C4-2B (cell line): ENCODE results near the gene DDX54.
"Not testable (repeated sequence)": the region's sequence is repeated elsewhere in the genome, so short reads cannot be mapped to it uniquely, and the experiment has no call there.

ENCODE experiments used
- H3K27ac ChIP-seq: fragments of 450-650 bp; 2 replicates; pipeline ENCODE4 v1.5.1; 2017
- CTCF ChIP-seq: fragments of 450-650 bp; conservative IDR thresholded peaks from 2 replicates; pipeline ENCODE4 v1.5.1; 2017; ENCODE audit warnings: mild to moderate bottlenecking
- ZFX ChIP-seq: fragments of 450-650 bp; IDR thresholded peaks from 2 replicates; pipeline ENCODE4 v1.6.1; 2017

The DDX54 gene

DNA sequence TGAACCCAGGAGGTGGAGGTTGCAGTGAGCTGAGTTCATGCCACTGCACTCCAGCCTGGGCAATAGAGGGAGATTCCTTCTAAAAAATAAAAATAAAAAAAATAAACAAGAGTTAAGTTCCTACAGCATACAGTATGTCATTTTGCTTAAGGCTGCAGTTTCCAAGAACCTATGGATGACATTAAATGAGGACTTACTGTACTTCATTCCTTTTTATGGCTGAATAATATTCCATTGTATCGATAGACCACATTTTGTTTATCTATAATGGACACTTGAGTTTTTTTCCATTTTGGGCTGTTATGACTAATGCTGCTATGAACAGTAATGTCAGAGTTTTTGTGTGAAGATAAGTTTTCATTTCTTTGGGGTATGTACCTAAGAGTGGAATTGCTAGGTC lies 67.1 kb downstream of the DDX54 start:
- TF ChIP-seq ZFX (no peak), CTCF (no peak)
- no peak overlapping the region for H3K27ac ChIP-seq

DNA sequence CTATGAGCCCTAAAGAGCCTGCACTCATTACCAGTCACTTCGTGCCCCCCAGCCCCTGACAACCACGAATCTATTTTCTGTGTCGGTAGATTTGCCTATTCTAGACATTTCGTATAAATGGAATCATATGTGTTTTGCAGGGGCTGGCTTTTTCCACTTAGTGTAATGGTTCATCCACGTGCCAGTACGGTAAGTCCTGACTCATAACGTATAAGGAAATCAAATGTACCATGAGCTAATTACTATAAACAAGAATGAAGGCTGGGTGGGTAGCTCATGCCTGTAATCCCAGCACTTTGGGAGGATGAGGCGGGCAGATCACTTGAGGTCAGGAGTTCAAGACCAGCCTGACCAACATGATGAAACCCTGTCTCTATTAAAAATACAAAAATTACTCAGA lies 67.6 kb downstream of the DDX54 start:
- H3K27ac ChIP-seq, result not testable (repeated sequence)

DNA sequence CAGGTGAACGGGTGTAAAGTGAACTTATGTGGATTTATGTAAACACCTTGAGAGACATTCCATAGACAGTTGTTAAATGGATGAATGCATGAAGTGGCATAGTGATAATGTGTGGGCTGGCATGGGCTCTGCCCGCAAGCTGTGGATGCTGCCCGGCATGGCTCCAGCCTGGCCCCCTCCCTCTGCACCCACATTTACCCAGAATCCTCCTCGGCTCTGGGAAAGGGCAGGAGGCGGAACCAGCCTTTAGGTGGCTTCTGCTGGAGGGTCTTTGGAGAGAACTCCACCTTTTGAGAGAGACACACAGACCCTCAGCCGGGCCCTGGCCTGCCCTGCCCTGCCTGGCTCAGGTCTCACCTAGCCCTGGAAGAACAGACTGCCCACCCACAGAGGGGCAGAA lies 68.4 kb downstream of the DDX54 start:
- no peak for TF ChIP-seq ZFX
- no peak for TF ChIP-seq CTCF
- H3K27ac ChIP-seq, result no peak overlapping the region

DNA sequence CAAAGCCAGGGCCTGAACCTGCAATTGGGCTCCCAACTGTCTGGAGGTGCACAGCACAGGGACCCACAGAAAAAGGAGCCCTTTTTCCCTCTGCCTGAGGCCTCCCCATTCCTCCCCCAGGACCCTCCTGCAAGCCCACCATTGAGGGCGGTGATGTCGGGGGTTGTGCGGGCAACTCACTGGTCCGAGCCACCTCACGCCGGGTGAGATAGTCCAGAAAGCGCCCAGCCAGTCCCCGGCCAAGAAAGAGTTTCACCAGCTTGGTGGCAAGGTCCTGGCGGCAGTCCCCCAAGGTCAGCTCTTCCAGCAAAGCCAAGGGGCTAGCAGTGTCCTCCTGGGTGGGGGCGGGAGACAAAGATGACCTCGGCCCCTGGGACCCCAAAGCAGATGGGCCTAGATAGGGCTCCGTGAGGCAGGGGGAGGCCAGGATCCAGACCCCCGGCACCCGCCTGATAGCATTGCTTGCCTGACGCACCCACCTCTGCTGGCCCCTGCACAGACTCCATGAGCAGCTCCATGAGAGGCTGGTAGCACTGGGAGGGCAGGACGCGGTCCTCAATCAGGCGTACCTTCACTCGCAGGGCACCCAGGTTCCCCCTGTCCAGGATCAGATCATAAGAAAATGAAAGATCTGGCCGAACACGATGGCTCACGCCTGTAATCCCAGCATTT lies 69.7 kb downstream of the DDX54 start:
- TF ChIP-seq CTCF (no peak), ZFX (no peak)
- H3K27ac ChIP-seq, result no peak overlapping the region

- TF ChIP-seq CTCF (no peak), ZFX (no peak)
- H3K27ac ChIP-seq, result no peak overlapping the region
Measured at GRCh38 chr12:113114447-113115178, 70.7 kb downstream of the DDX54 start.

DNA sequence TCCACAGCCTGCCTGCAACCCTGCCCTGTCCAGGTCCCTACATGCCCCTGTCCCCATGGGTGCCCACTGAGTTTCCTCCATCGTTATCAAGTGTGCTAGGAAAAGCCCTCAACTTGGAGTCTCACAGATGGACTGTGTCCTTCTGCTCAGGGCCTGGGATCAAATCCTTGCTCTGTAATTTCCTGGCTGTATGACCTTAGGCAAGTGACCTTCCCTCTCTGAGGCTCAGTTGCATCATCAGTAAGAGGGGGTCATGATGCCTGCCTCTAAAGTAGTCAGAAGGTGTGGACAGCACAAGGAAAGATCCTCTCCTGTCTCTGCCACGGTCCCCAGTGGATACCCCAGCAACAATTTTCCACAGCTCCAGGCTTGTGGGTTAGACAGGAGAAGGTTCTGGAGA lies 71.9 kb downstream of the DDX54 start:
- TF ChIP-seq ZFX (no peak), CTCF (no peak)
- no peak overlapping the region for H3K27ac ChIP-seq

- no peak for TF ChIP-seq CTCF
- no peak for TF ChIP-seq ZFX
- no peak overlapping the region for H3K27ac ChIP-seq
Measured at GRCh38 chr12:113112043-113112899, 73.0 kb downstream of the DDX54 start.
